Measurements from ENCODE around the gene CRKL.
"Not testable (repeated sequence)": the region's sequence is repeated elsewhere in the genome, so short reads cannot be mapped to it uniquely, and the experiment has no call there.

CRKL gene

DNA sequence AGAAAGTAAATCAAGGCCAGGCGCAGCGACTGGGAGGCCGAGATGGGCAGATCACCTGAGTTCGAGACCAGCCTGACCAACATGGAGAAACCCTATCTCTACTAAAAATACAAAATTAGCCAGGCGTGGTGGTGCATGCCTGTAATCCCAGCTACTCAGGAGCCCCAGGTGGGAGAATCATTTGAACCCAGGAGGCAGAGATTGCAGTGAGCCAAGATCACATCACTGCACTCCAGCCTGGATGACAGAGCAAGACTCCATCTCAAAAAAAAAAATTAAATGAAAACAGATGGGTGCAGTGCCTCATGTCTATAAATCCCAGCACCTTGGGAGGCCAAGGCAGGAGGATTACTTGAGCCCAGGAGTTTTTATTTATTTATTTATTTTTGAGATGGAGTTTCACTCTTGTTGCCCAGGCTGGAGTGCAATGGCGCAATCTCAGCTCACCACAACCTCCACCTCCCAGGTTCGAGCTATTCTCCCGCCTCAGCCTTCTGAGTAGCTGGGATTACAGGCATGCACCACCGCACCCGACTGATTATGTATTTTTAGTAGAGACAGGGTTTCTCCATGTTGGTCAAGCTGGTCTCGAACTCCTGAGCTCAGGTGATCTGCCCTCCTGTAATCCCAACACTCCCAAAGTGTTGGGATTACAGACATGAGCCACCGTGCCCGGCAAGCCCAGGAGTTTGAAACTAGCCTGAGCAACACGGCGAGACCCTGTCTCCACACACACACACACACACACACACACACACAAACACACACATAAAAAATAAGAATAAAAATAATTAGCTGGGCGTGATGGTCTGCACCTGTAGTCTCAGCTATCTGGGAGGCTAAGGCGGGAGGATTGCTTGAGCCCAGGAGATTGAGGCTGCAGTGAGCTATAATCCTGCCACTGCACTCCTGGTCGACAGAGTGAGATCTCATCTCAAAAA, 15.8 kb upstream of the CRKL start:
- DNase-seq (ENCODE audit: low spot score): not testable (repeated sequence)

DNA sequence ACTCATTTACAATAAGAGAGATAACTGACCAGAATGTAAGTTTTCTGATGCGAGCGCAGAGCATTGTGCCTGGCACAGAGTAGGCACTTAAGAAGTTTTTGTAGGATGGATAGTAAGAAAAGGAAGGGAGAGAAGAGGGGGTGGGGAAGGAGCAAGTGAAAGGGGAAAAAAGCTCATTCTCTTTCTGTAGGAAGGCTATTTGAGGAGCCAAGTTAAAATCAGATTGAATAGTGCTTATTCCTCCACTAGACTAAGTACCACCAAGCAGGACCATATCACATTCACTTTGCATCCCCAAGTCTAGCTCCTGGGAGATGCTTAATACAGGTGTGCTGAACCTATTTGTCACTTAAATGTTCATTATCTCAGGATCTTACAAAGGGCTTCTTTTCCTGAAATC, 14.1 kb upstream of the CRKL start:
- no peak for DNase-seq (ENCODE audit: low spot score)

GRCh38 chr22:20904008-20904979, 12.9 kb upstream of the CRKL start:
- no peak for DNase-seq (ENCODE audit: low spot score)

DNA sequence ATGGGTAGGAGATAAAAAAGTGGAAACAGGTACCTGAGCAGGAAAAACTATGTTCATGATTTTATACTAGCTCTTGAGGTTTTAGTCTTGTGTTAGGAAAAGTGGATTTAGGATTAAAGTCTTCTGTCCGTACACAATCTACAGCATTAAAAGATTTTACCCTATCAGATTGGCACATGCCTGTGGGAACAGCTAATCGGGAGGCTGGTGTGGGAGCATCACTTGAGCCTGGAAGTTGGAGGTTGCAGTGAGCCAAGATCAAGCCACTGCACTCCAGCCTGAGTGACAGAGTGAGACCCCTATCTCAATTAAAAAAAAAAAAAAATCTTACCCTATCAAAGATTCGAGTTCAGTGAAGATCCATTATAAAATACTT, 12.2 kb upstream of the CRKL start:
- DNase-seq (ENCODE audit: low spot score): no peak

- DNase-seq (ENCODE audit: low spot score): no peak
Measured at GRCh38 chr22:20905415-20906386, 11.5 kb upstream of the CRKL start.

GRCh38 chr22:20906387-20906767, 10.8 kb upstream of the CRKL start:
- DNase-seq (ENCODE audit: low spot score): no peak

- DNase-seq (ENCODE audit: low spot score): not testable (repeated sequence)
Measured at GRCh38 chr22:20908717-20909116, 8.5 kb upstream of the CRKL start.

- DNase-seq (ENCODE audit: low spot score): no peak
Measured at GRCh38 chr22:20909543-20910303, 7.5 kb upstream of the CRKL start.

GRCh38 chr22:20912494-20912893, 4.7 kb upstream of the CRKL start:
- no peak for DNase-seq (ENCODE audit: low spot score)

GRCh38 chr22:20918663-20919218, 1.5 kb downstream of the CRKL start:
- no peak for DNase-seq (ENCODE audit: low spot score)

- no peak for DNase-seq (ENCODE audit: low spot score)
Measured at GRCh38 chr22:20919718-20920117, 2.5 kb downstream of the CRKL start.

DNA sequence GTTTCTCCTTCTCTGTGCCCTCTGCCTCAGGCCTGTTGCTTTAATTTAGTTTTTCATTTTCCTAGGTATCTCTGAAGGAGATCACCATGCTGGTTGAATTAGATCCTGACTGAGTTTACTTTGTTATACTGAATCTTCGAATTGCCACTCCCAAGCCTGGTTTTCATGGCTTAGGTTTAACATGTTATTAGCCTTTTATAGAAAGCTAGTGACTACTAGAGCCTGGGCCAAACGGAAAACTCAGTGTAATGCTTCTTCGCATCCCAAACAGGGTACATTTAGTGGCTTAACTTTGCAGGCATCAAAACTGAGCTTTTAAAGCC, 3.6 kb downstream of the CRKL start:
- no peak for DNase-seq (ENCODE audit: low spot score)

DNA sequence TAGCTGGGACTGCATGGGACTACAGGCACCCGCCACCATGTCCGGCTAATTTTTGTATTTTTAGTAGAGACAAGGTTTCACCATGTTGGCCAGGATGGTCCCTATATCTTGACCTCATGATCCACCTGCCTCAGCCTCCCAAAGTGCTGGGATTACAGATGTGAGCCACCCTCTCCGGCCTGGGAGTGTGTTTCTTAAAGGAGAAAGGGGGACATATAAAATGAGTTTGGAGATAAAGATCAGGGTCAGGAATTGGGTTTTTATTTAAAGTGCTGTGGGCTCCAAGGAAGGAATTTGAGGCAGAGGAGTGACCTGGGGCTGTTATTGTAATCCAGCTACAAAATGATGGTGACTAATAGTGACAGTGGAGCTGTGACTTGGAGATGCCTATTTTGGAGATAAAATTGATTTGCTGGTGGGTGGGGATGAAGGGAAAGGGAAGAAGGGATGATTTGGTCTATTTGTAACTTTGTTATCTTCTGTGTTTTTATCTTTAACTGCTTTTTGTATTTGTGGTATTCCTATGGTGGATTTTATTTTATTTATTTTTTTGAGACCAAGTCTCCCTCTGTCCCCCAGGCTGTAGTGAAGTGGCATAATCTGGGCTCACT, 5.0 kb downstream of the CRKL start:
- DNase-seq (ENCODE audit: low spot score): no peak

DNA sequence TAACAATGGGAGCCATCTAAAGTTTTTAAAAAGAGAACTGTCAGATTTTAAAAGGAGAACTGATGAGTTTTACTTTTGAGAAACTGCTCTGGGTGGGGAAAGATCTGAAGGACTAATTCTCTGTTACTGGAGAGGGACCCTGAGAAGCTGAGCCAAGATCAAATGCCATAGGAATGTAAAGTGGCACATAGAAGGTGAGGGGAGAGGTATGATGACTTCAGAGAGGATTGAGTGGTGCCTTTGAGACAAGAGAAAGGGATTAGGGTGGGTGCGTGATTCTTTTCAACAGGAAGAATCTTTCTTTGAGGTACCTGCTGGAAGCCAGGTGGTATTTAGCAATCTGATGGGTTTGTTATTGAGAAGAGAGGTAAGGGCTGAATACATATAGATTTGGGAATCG, 9.0 kb downstream of the CRKL start:
- DNase-seq (ENCODE audit: low spot score): no peak

DNA sequence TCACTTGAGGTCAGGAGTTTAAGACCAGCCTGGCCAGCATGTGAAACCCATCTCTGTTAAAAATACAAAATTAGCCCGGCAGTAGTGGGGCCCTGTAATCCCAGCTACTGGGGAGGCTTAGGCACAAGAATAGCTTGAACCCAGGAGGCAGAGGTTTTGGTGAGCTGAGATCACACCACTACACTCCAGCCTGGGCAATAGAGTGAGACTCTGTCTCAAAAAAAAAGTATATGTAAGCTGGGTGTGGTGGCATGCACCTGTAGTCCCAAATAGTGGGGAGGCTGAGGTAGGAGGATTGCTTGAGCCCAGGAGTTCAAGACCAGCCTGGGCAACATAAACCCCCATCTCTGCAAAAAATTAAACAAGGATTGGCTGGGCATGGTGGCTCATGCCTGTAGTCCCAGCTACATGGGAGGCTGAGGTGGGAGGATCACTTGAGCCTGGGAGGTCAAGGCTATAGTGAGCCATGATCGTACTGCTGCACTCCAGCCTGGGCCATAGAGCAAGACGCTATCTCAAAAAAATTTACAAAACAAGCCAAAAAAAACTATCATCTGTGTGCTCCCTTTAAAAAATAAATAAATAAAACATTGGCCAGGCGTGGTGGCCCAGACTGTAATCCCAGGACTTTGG, 10.8 kb downstream of the CRKL start:
- DNase-seq (ENCODE audit: low spot score): no peak

- DNase-seq (ENCODE audit: low spot score): no peak
Measured at GRCh38 chr22:20928573-20928967, 11.4 kb downstream of the CRKL start.

GRCh38 chr22:20930004-20930403, 12.8 kb downstream of the CRKL start:
- DNase-seq (ENCODE audit: low spot score): no peak

GRCh38 chr22:20930435-20930834, 13.2 kb downstream of the CRKL start:
- not testable (repeated sequence) for DNase-seq (ENCODE audit: low spot score)

DNA sequence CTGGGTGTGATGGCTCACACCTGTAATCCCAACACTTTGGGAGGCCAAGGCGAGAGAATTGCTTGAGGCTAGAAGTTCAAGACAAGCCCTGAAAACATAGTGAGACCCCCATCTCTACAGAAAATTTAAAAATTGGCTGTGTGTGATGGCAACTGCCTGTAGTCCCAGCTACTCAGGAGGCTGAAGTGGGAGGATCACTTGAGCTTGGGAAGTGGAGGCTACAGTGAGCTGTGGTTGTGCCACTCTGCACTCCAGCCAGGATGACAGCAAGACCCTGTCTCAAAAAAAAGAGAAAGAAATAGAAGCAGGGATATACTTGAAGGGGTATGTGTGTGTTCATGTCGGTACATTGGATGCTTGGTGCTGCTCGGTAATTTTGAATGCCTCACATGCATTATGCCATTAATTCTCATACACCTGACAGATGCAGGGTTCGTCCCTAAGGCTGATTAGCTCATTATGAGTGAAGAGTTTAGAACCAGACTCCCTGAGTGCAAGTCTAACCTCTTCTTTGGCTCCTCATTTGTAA, 14.0 kb downstream of the CRKL start:
- no peak for DNase-seq (ENCODE audit: low spot score)

GRCh38 chr22:20933910-20934309, 16.7 kb downstream of the CRKL start:
- no peak for DNase-seq (ENCODE audit: low spot score)

All from CD4-positive, alpha-beta T cell treated with Interleukin-2 at 100 ng/mL for 4 hours (primary cell).